Caco-2 (cell line): ENCODE results near the gene ZSWIM1. TPM values are rescaled to one million over a fixed set of nuclear protein-coding genes. Genes with fewer than 3 reads are reported as not detected.

ENCODE experiments used
- BruUV-seq: library from RNA; stranded (reverse); fragments of 400-500 nt; replicated peaks from 2 replicates; lab custom pipeline; 2021; lab: Mats Ljungman, UMichigan
- CTCF ChIA-PET: fragments of 300-600 bp; sonication (Branson Sonifier 250); formaldehyde crosslinking; loops from one replicate; lab custom pipeline; 2022; ENCODE audit warnings: antibody characterized with exemption; lab: Charles Lee
- POLR2A ChIA-PET: fragments of 300-600 bp; sonication (Branson Sonifier 250); formaldehyde crosslinking; loops from one replicate; lab custom pipeline; 2022; ENCODE audit warnings: antibody characterized with exemption; lab: Charles Lee
- DNase-seq, 2 experiments: peaks; one replicate each; pipeline versions ENCODE4 v3.0.0 to v3.0.0-alpha.2; 2020 to 2022
- H3K27me3 ChIP-seq: replicated peaks from 2 replicates; pipeline ENCODE4 v1.6.0; 2011; ENCODE audit warnings: low read length; ENCODE audit not compliant: control insufficient read depth, insufficient read depth
- H3K36me3 ChIP-seq: 2 replicates; pipeline ENCODE4 v1.5.1; 2011; ENCODE audit warnings: low read length; ENCODE audit not compliant: control insufficient read depth, insufficient read depth
- H3K4me1 ChIP-seq: fragments of 250-450 bp; sonication (Bioruptor Pico); 2 replicates; pipeline ENCODE4 v1.5.1; 2020; ENCODE audit warnings: mild to moderate bottlenecking
- H3K4me3 ChIP-seq: 2 replicates; pipeline ENCODE4 v1.5.1; 2011; ENCODE audit warnings: low read depth, mild to moderate bottlenecking, control low read depth, low read length
- H3K9me3 ChIP-seq: fragments of 250-450 bp; sonication (Bioruptor Pico); 2 replicates; pipeline ENCODE4 v1.5.1; 2020; ENCODE audit warnings: mild to moderate bottlenecking, moderate library complexity
- H3K27ac Mint-ChIP-seq: one replicate; pipeline ENCODE4 v1.8.0; 2022; ENCODE audit warnings: mixed read lengths; ENCODE audit not compliant: unreplicated experiment
- H3K27me3 Mint-ChIP-seq: one replicate; pipeline ENCODE4 v1.8.0; 2022; ENCODE audit warnings: mixed read lengths; ENCODE audit not compliant: insufficient read depth, unreplicated experiment
- H3K36me3 Mint-ChIP-seq: one replicate; pipeline ENCODE4 v1.8.0; 2022; ENCODE audit warnings: mild to moderate bottlenecking, mixed read lengths; ENCODE audit not compliant: insufficient read depth, unreplicated experiment
- H3K4me1 Mint-ChIP-seq: one replicate; pipeline ENCODE4 v1.8.0; 2022; ENCODE audit warnings: low read depth, mixed read lengths; ENCODE audit not compliant: unreplicated experiment
- H3K4me3 Mint-ChIP-seq: one replicate; pipeline ENCODE4 v1.8.0; 2022; ENCODE audit warnings: mild to moderate bottlenecking, moderate library complexity, mixed read lengths; ENCODE audit not compliant: unreplicated experiment
- H3K9me3 Mint-ChIP-seq: one replicate; pipeline ENCODE4 v1.8.0; 2022; ENCODE audit warnings: mixed read lengths; ENCODE audit not compliant: unreplicated experiment
- intact Hi-C: fragments of 100-400 bp; cut with micrococcal nuclease; formaldehyde crosslinking; loops from one replicate; pipeline ENCODE4 v1.10.0; 2022; ENCODE audit not compliant: unreplicated experiment
- total RNA-seq: library from RNA; stranded (reverse); gene quantifications from 2 replicates; pipeline ENCODE4 v1.2.3, GENCODE V29; 2022
- TF ChIP-seq, protein P1 (sequence below), 2 experiments: fragments of 200-600 bp in 1 of 2; IDR thresholded peaks; 1 replicate in 1 of 2; 2 replicates in 1 of 2; pipeline versions ENCODE4 v1.5.1 to v1.8.0; 2011 to 2022; ENCODE audit warnings: antibody characterized with exemption in 1 of 2, control low read depth in 1 of 2, inconsistent platforms in 1 of 2, low read depth in 1 of 2, low read length in 1 of 2, mild to moderate bottlenecking in 1 of 2, moderate library complexity in 1 of 2; ENCODE audit not compliant: insufficient read depth in 1 of 2, severe bottlenecking in 1 of 2, unreplicated experiment in 1 of 2

ZSWIM1 gene
- total RNA-seq, 1 experiment from 2014 or later, result 27.3 TPM

- TF ChIP-seq, protein P1, sequence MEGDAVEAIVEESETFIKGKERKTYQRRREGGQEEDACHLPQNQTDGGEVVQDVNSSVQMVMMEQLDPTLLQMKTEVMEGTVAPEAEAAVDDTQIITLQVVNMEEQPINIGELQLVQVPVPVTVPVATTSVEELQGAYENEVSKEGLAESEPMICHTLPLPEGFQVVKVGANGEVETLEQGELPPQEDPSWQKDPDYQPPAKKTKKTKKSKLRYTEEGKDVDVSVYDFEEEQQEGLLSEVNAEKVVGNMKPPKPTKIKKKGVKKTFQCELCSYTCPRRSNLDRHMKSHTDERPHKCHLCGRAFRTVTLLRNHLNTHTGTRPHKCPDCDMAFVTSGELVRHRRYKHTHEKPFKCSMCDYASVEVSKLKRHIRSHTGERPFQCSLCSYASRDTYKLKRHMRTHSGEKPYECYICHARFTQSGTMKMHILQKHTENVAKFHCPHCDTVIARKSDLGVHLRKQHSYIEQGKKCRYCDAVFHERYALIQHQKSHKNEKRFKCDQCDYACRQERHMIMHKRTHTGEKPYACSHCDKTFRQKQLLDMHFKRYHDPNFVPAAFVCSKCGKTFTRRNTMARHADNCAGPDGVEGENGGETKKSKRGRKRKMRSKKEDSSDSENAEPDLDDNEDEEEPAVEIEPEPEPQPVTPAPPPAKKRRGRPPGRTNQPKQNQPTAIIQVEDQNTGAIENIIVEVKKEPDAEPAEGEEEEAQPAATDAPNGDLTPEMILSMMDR (IDR thresholded peaks at IDR 0.05; ENCODE audit: insufficient read depth in 1 of 2, low read depth in 1 of 2, low read length in 1 of 2, severe bottlenecking in 1 of 2, unreplicated experiment in 1 of 2), result no peak
- POLR2A ChIA-PET, result interaction anchor here (0.7 to 1.0 kb wide), 4 partner anchors 9 to 1483 kb away, joined by 3 to 8 read pairs (median 4); partner anchors contain the start of gene CTSA
- Histone ChIP-seq H3K27me3 (no peaks in the 10 kb centered on the region), H3K9me3 (no peaks in the 10 kb centered on the region), H3K4me1 (peaks cover 12% of the 10 kb centered on the region), H3K36me3 (no peaks in the 10 kb centered on the region), H3K4me3 (no peak overlapping the region)
- Mint-ChIP-seq H3K9me3 (no peaks in the 10 kb centered on the region), H3K4me3 (peak overlapping the region; percentile 72), H3K27ac (no peak overlapping the region), H3K36me3 (peaks cover 15% of the 10 kb centered on the region), H3K27me3 (no peaks in the 10 kb centered on the region), H3K4me1 (peaks cover 13% of the 10 kb centered on the region)
- no TSS peak for BruUV-seq
- intact Hi-C loops, result no loop called here
- DNase-seq, result no peak
- CTCF ChIA-PET, result interaction anchor here (0.9 to 1.9 kb wide), 3 partner anchors 10 to 20 kb away, joined by 3 to 6 read pairs (median 3); no protein-coding TSS in a partner anchor
These were observed 29.0 kb downstream of the ZSWIM1 start for GRCh38 chr20:45909817-45910669.

DNA sequence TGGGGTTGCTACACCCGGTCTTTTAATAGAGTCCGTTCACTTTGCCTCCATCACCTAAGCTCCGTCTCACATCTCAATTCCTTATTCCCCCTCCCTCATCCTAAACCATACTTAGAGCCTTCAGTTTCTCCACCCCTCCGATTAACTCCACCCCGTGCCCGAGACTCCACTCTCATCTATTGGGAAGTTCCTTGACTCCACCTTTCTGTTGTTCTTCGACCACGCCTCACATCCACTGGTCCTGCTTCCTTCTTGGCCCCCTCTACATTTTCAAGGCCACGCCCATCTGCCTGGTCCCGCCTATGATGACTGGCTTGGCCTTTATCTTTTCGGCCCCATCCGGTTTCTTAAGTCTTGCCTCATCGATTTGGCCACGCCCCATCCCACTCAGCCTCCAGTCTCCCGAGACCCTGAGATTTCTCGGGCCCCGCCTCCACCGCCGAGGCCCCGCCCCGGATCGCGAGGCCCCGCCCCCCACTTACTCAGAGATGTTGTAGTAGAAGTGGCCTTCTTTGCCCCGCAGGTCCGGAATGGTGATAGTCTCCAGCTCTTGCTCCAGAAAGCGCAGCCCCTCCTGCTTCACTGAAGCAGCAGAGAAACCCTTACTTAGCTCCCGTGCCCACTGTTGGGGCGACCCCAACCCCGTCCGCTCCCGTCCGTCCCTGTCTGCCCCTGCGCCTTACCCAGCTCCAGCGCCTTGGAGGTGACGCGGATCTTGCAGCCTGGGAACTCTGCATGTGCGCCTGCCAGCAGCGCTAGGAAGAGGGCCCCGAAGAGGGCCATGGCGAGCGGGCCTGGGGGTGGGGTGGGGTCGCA lies 29.9 kb downstream of the ZSWIM1 start:
- Mint-ChIP-seq H3K4me1 (peaks cover 9% of the 10 kb centered on the region), H3K4me3 (peak overlapping the region; percentile 72), H3K27me3 (no peaks in the 10 kb centered on the region), H3K36me3 (peaks cover 14% of the 10 kb centered on the region), H3K9me3 (no peaks in the 10 kb centered on the region), H3K27ac (no peak overlapping the region)
- H3K4me3 ChIP-seq, result no peak overlapping the region
- no peaks in the 10 kb centered on the region for H3K27me3 ChIP-seq
- no peaks in the 10 kb centered on the region for H3K9me3 ChIP-seq
- CTCF ChIA-PET, result interaction anchor here (0.6 to 1.9 kb wide), 4 partner anchors 10 to 1247 kb away, joined by 3 to 6 read pairs (median 4); no protein-coding TSS in a partner anchor
- intact Hi-C loops, result no loop called here
- TF ChIP-seq, protein P1 (IDR thresholded peaks at IDR 0.05; ENCODE audit: insufficient read depth in 1 of 2, low read depth in 1 of 2, low read length in 1 of 2, severe bottlenecking in 1 of 2, unreplicated experiment in 1 of 2), result no peak
- H3K4me1 ChIP-seq, result peaks cover 12% of the 10 kb centered on the region
- BruUV-seq, result no TSS peak
- POLR2A ChIA-PET, result interaction anchor here (0.7 kb wide), 1 partner anchor 1483 kb away, joined by 8 read pairs; no protein-coding TSS in a partner anchor
- peak; percentile 74 to 93 for DNase-seq
- no peaks in the 10 kb centered on the region for H3K36me3 ChIP-seq
